GM19240 (cell line): ENCODE measurements around the gene ZNHIT3.
A peak's percentile ranks its signal among the peaks of the same experiment; 100 is the strongest.
"Not testable (repeated sequence)": the region's sequence is repeated elsewhere in the genome, so short reads cannot be mapped to it uniquely, and the experiment has no call there.

Source experiments
- DNase-seq: peaks from one replicate; pipeline ENCODE4 v3.0.0; 2011; ENCODE audit warnings: low spot score; ENCODE audit not compliant: insufficient read length

Gene ZNHIT3

DNA sequence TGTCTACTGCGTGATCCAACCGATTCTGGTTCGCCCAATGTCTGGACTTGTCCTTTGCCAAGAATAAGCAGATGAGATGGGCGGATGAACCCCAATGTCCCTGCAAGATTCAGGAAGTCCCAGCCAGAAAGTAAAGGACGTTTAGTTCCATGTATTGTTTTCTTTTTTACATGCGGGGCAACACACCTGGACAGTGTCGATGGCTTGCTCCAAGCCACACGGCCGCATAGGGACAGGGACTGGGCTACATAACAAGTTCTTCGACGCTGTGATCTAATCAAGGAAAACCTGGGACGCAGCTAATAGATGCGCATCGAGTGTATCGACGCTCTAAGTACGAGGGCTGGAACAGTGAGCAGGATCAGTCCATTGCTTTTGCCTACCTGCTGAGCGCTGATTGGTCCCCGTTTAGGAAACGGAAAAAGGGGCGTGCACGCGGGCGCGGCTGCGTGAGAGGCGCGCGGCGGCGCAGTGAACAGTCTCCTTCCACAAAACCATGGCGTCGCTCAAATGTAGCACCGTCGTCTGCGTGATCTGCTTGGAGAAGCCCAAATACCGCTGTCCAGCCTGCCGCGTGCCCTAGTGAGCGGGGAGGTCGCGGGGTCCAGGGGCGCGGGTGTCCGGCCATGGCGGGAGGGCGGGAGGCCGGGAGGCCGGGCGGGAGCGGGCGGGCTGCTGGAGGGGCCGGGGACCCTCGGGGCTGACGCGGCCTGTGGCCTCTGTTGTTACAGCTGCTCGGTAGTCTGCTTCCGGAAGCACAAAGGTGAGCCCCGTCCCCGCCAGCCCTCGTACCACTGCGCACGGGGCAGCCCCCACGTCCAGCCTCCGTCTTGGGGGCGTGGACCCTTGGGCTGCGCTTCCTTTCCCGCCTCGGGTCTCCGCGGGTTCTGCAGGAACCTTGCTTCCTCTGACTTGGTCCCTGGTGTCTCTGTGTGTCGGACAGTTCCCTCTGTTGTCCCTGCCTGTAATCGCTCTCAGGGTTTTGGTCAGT is at the start of gene ZNHIT3:
ZNHIT3 (plus strand) TSS at position 478 of the 991 bp plus-strand sequence; CDS start at position 497, 19 bp downstream.
- peak; percentile 94 for DNase-seq

DNA sequence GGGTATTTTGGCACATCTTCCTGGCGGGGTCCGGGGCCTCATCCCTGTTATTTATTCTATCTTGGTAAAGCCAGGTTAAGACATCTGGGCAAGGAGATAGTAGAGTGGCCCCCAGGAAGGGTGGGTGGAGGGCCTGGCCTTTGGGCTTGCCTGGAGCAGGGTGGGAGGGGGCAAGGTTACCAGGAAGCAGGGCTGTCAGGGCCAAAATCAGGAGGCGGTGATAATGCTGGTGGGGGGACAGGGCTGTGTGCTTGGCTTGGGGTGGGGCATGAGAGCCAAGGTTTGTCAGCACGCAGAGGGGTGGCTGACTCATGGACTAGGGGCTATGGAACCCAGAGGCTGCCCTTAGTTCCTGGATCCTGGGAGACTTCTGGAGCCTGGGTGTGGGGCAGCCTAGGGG is 44.7 kb upstream of the ZNHIT3 start:
- DNase-seq, result not testable (repeated sequence)

DNA sequence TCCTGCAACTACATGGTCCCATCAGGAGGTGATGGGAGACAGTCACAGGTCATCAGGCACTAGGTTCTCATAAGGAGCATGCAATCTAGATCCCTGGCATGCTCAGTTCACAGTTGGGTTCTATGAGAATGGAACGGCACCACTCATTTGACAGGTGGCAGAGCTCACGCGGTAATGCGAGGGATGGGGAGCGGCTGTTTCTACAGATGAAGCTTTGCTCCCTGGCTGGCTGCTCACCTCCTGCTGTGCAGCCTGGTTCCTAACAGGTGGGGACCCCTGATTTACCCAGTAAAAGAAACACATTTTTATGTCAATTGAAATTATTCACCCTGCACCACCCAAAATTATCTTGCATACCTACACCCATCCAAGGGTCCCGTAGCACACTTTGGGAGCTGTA is 42.7 kb upstream of the ZNHIT3 start:
- DNase-seq, result no peak

DNA sequence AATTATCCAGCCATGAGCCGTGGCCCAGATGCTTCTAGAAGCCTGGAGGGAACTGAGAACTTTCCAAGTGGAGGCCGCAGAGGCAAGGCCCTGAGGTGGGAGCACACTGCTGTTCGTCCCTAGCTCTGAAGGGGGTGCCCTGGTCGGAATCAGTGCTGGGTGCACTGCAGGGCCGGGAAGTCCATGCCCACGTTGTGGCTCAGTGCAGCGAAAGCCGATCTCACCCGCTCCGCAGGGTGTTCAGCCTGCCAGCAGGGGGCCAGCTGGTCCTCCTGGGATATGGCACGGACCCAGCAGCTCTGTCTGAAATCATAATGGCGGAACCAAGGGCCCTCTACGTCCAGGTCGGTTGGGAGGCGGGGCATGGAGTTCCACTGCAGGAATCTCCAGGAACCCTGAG is 36.5 kb upstream of the ZNHIT3 start:
- DNase-seq, result not testable (repeated sequence)

DNA sequence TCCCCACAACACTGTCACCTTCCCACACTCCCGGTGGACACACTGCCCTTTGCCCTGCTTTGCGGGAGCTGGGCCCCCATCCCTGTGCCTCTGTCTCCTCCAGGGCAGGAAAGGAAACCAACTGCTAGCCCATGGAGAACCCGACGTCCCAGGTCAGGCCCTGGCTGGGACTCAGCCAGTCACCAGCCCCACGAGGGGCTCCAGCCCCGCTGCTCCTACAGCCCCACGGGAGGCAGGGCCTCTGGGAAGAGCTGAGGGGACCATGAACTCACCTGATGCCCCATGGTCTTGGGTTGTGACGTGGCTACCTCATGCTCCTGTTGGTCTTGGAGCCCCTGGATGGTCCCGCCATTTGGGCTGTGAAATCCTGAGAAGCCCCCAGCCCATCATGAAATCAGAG is 33.6 kb upstream of the ZNHIT3 start:
- not testable (repeated sequence) for DNase-seq

DNA sequence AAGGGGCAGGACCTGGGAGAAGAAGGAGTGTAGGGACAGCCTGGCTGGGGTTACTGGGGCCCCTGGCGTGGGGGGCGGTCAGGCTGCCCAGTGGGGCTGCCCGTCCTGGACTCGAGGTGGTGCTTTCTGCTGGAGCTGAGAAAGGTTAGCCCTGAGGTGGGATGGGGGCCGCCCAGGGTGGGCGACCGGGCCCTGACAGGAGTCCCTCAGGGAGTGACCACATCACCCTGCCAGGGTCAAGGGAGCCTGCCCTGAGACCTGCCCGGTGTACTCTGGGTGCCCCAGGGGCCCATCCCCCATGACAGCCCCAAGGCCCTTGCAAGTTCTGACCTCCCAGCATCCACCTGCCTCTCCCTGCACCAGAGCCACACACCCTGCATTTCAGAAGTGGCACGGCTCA is 28.8 kb upstream of the ZNHIT3 start:
- not testable (repeated sequence) for DNase-seq

GRCh38 chr17:36459045-36459444 is 27.4 kb upstream of the ZNHIT3 start:
- DNase-seq, result no peak

GRCh38 chr17:36459601-36460000 is 26.9 kb upstream of the ZNHIT3 start:
- no peak for DNase-seq

DNA sequence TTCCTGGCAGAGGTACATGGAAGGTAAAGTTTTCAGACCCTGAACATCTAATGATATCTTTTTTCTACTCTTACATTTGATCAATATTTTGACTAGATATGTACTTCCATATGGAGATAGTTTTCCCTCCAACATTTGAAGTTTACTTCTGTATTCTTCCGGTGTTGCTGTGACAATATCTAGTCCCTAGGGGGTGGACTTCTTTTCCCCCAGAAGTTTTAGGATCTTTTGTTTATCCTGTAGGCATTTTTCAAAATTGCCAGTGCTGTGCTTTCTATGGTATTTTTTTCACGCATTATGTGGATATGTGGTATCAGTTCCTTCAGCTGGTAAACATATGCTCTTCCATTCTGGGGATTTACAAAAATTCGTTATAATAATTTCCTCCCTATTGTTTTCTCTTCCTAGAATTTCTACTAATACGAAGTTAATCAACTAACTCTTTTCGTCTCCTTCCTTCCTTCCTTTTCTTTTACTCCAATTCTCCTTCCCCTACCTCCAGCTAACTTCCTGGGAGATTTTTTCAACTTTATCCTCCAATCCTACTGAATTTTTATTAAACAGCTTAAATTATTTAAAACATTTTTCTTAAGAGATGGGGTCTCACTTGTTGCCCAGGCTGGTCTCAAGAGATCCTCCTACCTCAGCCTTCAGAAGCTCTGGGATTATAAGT is 26.1 kb upstream of the ZNHIT3 start:
- DNase-seq, result no peak

- DNase-seq, result no peak
Measured at GRCh38 chr17:36461330-36462110, 25.0 kb upstream of the ZNHIT3 start.

DNA sequence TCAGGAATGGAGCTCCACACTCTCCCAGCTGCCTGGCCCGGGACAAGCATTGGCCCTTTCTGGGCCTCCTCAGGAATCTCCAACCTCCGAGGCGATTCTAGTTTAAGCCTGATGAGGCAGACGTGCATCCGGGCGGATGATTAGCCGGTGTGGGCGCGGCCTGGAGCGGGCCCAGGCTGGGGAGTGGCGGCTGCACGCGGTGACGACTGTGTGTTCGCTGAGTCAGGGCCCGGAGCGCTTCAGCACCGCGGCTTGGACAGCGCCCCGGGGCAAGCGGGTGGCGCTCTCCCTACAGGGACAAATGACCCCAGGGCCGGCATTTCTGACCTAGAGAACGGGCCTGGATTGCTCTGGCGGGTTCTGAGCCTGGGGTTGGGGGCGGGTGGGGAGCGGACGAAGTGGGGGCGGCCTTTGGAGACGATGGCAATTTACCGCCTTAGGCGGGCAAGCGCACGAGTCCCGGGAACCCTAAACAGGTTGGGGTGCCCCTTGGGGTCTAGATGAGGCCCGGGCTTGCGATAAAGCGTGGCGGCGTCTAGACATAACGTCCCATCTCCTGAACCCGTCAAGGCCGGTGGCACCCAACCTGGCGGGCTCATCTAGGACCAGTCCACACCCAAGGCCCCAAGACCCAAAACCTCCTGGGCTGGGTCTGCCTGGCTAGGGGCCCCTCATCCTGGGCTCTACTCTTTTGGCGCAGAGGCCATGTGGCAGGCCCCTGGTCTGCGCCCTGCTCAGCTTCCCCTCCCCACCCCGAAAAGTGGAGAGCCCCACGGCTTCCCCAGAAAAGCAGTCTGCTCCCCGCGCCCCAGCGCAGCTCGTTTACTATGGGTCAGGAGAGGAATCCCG is 22.3 kb upstream of the ZNHIT3 start:
- no peak for DNase-seq

DNA sequence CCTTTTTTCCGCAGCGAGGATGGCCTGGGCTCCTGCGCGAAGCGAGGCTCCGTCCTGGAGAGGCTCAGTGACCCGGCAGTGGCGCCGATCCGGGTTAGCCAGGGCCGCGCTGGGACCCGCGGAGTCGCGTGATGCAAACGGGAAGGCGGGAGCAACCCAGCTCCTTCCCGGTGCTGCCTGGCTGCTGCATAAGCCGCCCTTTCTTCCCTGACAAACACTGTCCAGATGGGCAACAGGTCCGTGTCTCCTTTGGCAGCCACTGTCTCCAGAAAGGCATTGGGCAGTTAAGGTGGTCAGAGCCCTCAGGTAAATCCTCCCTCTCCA is 21.8 kb upstream of the ZNHIT3 start:
- no peak for DNase-seq

- DNase-seq, result no peak
Measured at GRCh38 chr17:36468903-36469635, 17.4 kb upstream of the ZNHIT3 start.

GRCh38 chr17:36469733-36470132 is 16.7 kb upstream of the ZNHIT3 start:
- no peak for DNase-seq

DNA sequence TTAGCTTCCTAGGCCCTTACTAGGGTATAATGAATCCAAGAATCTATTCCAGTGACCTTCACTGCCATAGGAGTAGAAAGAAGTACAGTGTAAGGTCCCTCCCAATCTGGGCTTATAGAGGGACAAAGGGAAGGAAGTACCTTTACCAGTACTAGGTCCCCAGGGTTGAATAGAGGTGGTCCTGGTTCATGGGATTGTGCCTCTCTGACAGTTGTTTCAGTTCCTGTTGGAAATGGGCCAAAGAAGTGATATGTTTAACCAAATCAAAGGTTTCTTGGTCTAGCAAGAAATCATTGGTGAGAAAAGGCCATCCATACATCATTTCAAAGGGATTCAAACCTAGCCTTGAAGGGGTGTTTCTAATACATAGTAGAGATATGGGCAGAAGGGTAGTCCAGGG is 16.0 kb upstream of the ZNHIT3 start:
- DNase-seq, result no peak

DNA sequence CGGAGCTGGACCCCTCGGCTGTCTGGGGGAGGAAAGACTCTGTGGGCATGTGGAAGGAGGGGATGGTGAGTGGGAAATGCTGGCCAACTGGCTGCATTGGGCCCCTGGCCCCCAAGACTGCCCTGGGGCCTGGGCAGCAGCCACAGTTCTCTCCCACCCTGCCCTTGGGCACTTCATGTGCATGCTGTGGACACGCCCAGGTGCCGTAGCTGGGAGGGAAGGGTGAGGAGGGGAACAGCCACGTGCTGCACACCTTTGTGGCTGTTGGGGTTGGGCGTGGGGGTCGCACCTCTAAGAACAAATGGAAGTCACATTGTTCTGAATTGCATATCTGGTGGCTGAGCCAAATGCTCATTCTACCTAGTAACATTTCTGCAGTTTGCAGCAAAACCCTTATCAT is 11.9 kb upstream of the ZNHIT3 start:
- DNase-seq, result no peak

DNA sequence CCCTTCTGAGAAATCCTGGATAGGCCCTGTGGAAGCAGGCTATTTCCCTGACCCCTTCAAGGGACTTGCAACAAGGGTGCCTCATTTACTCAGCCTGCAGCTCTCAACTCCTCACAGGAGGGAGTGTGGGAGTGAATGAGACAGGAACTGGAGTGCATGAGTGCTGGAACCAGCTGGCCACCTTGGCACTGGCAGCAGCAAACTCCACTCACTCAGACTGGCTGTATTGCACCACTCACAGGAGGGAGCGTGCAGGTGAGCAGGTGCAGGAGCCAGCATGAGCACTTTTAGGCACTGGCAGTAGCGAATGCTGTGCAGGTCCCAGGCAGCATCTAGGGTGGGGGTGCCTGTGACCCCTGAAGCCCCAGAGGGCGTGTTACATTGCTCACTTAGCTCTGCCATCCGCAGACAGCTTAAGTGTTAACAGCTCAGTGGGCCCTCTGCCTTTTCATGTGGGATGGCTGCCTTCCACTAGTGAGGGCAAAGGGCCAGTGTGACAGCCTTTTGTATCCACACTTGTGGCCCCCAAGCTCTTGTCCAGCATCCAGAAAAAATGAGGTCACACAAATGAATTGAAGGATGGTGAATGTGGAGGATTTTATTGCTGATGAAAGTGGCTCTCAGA is 11.0 kb upstream of the ZNHIT3 start:
- DNase-seq, result no peak

DNA sequence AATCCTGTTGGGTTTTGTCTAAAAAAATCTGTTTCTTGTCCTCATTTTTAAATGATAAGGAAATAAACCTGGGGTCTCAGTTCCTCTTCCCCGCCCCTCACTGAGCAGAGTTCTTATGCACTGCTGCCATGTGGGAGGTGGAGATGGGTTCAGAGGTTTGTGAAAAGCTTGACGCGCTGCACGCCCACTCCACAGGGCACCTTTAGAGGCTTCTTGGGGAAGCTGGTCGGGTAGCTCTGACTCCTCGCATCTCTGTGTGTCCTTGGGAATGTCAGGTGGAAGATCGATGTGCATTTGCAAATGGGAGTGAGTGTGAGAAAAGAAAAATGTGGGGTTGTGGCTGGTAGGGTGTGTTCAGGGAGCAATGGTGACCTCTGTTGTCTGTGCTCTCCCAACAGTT is 4.7 kb upstream of the ZNHIT3 start:
- no peak for DNase-seq

DNA sequence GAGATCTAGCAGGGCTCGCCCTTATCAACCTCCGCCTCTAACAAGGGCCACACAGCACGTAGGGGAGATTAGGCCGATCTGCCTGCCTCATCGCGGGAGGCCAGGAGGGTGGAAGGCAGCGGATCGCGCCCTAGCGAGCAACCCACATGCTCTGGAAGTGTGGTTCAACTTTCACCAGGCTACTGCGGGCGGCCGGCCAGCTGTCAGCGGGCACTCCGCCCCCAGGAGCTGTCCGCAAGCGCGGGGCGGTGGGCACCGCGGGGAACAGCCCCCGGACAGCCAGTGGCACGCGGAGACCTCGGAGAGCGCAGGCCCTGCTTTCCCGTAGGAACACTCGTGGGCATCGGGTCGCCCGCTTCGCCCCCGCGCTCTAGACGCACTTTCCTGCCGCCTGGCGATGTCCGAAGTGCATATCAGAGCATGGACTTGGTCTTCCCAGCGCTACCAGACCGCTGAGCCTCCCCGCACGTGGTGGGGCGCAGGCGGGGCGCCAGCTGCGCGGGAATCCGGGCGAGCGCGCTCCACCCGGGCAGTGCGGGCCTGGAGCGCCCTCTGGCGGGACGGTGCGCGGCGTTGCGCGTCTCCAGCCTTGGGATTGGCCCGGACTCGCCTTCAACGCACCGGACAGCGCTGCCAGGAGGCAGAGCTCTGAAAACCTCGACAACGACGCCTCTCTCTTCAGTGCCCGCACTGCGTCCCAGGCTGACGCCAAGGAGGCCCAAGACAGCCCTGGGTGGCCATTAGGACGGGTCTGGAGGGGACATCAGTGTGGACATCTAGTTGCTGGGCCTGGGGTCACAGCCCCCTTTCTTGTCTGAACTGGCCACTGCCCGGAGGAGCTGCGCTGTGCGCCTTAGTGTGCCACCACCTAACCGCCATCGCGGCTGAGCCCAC is 3.6 kb upstream of the ZNHIT3 start:
- peak; percentile 52 for DNase-seq
